SK-N-SH treated with all-trans-retinoic acid at 6 μM for 48 hours (cell line): ENCODE measurements around the gene ACRV1.

ENCODE experiments used
- ATAC-seq: fragments of 200-7000 bp; cut with Tn5 transposase; 3 replicates; pipeline ENCODE4 v1.9.1; 2020; ENCODE audit warnings: mild to moderate bottlenecking, moderate library complexity
- ARNTL ChIP-seq: fragments of 450-650 bp; formaldehyde crosslinking; IDR thresholded peaks from 2 replicates; pipeline ENCODE4 v1.5.0; 2020; ENCODE audit warnings: low read depth, mild to moderate bottlenecking, moderate library complexity, borderline replicate concordance
- CREB5 ChIP-seq: fragments of 250-450 bp; sonication (Bioruptor Pico); IDR thresholded peaks from 2 replicates; pipeline ENCODE4 v1.5.1; 2020; ENCODE audit warnings: low read depth, mild to moderate bottlenecking, moderate library complexity
- CSDC2 ChIP-seq: fragments of 250-450 bp; sonication (Bioruptor Pico); IDR thresholded peaks from 2 replicates; pipeline ENCODE4 v1.5.0; 2020; ENCODE audit warnings: mild to moderate bottlenecking, moderate library complexity
- ESRRG ChIP-seq: fragments of 250-450 bp; sonication (Bioruptor Pico); IDR thresholded peaks from 2 replicates; pipeline ENCODE4 v1.6.1; 2021; ENCODE audit warnings: mild to moderate bottlenecking
- GLIS3 ChIP-seq: fragments of 250-450 bp; sonication (Bioruptor Pico); IDR thresholded peaks from 2 replicates; pipeline ENCODE4 v1.5.0; 2020; ENCODE audit warnings: mild to moderate bottlenecking, moderate library complexity
- ISL1 ChIP-seq: fragments of 250-450 bp; sonication (Bioruptor Pico); IDR thresholded peaks from 2 replicates; pipeline ENCODE4 v2.1.2; 2022; ENCODE audit warnings: mild to moderate bottlenecking, moderate library complexity
- OSR1 ChIP-seq: fragments of 250-450 bp; sonication (Bioruptor Pico); IDR thresholded peaks from 2 replicates; pipeline ENCODE4 v1.8.0; 2022; ENCODE audit warnings: moderate library complexity, mild to moderate bottlenecking, inconsistent platforms
- POU6F1 ChIP-seq: fragments of 250-450 bp; sonication (Bioruptor Pico); IDR thresholded peaks from 2 replicates; pipeline ENCODE4 v1.8.0; 2021; ENCODE audit warnings: low read depth, mild to moderate bottlenecking, moderate library complexity, borderline replicate concordance
- RARB ChIP-seq: fragments of 250-450 bp; sonication (Bioruptor Pico); IDR thresholded peaks from 2 replicates; pipeline ENCODE4 v1.8.0; 2021; ENCODE audit warnings: mild to moderate bottlenecking, moderate library complexity
- SNAI2 ChIP-seq: fragments of 250-450 bp; sonication (Bioruptor Pico); IDR thresholded peaks from 2 replicates; pipeline ENCODE4 v1.5.0; 2020; ENCODE audit warnings: mild to moderate bottlenecking, moderate library complexity
- TCF4 ChIP-seq: fragments of 250-450 bp; sonication (Bioruptor Pico); IDR thresholded peaks from 2 replicates; pipeline ENCODE4 v1.8.0; 2021; ENCODE audit warnings: mild to moderate bottlenecking, moderate library complexity, borderline replicate concordance
- TOX ChIP-seq: fragments of 250-450 bp; sonication (Bioruptor Pico); IDR thresholded peaks from 2 replicates; pipeline ENCODE4 v1.8.0; 2021; ENCODE audit warnings: mild to moderate bottlenecking, moderate library complexity, borderline replicate concordance
- TSHZ2 ChIP-seq: fragments of 250-450 bp; sonication (Bioruptor Pico); IDR thresholded peaks from 2 replicates; pipeline ENCODE4 v1.5.0; 2020; ENCODE audit warnings: mild to moderate bottlenecking, moderate library complexity
- ZFP3 ChIP-seq: fragments of 250-450 bp; sonication (Bioruptor Pico); IDR thresholded peaks from 2 replicates; pipeline ENCODE4 v1.5.0; 2020; ENCODE audit warnings: mild to moderate bottlenecking, moderate library complexity
- ZFP30 ChIP-seq: fragments of 450-650 bp; formaldehyde crosslinking; IDR thresholded peaks from 2 replicates; pipeline ENCODE4 v1.5.0; 2022; ENCODE audit warnings: mild to moderate bottlenecking, moderate library complexity
- ZNF565 ChIP-seq: fragments of 450-650 bp; formaldehyde crosslinking; conservative IDR thresholded peaks from 2 replicates; pipeline ENCODE4 v1.5.0; 2020; ENCODE audit warnings: low read depth, mild to moderate bottlenecking, moderate library complexity
- ZNF70 ChIP-seq: fragments of 450-650 bp; formaldehyde crosslinking; IDR thresholded peaks from 2 replicates; pipeline ENCODE4 v1.5.0; 2020; ENCODE audit warnings: mild to moderate bottlenecking, moderate library complexity
- TF ChIP-seq, protein P1 (sequence below): fragments of 250-450 bp; sonication (Bioruptor Pico); IDR thresholded peaks from 2 replicates; pipeline ENCODE4 v1.5.1; 2021; ENCODE audit warnings: mild to moderate bottlenecking, moderate library complexity

Gene ACRV1

GRCh38 chr11:125623064-125623463, 57.6 kb downstream of the ACRV1 start:
- no peak for TF ChIP-seq ZFP30
- TF ChIP-seq TOX (CRISPR knock-in tag), result no peak
- TF ChIP-seq CREB5, result no peak
- TF ChIP-seq TCF4, result no peak
- TF ChIP-seq SNAI2 (CRISPR knock-in tag), result no peak
- no peak for TF ChIP-seq GLIS3 (CRISPR knock-in tag)
- TF ChIP-seq ARNTL (CRISPR knock-in tag), result no peak
- no peak for TF ChIP-seq RARB (CRISPR knock-in tag)
- no peak for TF ChIP-seq TSHZ2 (CRISPR knock-in tag)
- TF ChIP-seq ISL1 (CRISPR knock-in tag), result no peak
- TF ChIP-seq, protein P1, sequence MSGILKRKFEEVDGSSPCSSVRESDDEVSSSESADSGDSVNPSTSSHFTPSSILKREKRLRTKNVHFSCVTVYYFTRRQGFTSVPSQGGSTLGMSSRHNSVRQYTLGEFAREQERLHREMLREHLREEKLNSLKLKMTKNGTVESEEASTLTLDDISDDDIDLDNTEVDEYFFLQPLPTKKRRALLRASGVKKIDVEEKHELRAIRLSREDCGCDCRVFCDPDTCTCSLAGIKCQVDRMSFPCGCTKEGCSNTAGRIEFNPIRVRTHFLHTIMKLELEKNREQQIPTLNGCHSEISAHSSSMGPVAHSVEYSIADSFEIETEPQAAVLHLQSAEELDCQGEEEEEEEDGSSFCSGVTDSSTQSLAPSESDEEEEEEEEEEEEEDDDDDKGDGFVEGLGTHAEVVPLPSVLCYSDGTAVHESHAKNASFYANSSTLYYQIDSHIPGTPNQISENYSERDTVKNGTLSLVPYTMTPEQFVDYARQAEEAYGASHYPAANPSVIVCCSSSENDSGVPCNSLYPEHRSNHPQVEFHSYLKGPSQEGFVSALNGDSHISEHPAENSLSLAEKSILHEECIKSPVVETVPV (CRISPR knock-in tag), result no peak
- no peak for TF ChIP-seq CSDC2 (CRISPR knock-in tag)
- no peak for TF ChIP-seq ZNF70 (CRISPR knock-in tag)
- TF ChIP-seq ZFP3 (CRISPR knock-in tag), result no peak
- no peak for TF ChIP-seq OSR1 (CRISPR knock-in tag)
- TF ChIP-seq POU6F1 (CRISPR knock-in tag), result no peak
- no peak for ATAC-seq

DNA sequence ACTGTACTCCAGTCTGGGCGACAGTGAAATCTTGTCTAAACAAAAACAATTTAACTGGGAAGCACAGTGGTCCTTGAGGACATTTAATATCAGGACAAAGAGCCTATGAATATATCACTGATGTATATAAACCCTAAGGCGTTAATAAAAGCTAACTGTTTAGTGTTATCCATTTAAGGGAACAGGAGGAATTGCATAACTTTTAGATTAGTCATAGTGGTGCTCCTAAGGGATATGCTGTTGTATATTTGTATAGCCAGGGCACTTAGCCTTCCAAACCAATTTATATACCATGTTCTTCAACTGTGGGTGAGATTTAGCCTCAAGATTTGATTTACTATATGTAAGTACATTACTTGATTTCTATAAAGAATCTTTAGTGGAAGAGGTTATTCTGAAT, 58.7 kb downstream of the ACRV1 start:
- TF ChIP-seq ZFP3 (CRISPR knock-in tag) (no peak), ZNF565 (CRISPR knock-in tag) (no peak), CSDC2 (CRISPR knock-in tag) (no peak), ISL1 (CRISPR knock-in tag) (no peak), ESRRG (CRISPR knock-in tag) (no peak), ZFP30 (no peak)
- no peak for ATAC-seq
